ENCODE data around the gene GLRA1. TPM values are rescaled to one million over a fixed set of nuclear protein-coding genes. Genes with fewer than 3 reads are reported as not detected.

Gene GLRA1
- total RNA-seq, 1 donor from 2014 or later, result not detected

DNA sequence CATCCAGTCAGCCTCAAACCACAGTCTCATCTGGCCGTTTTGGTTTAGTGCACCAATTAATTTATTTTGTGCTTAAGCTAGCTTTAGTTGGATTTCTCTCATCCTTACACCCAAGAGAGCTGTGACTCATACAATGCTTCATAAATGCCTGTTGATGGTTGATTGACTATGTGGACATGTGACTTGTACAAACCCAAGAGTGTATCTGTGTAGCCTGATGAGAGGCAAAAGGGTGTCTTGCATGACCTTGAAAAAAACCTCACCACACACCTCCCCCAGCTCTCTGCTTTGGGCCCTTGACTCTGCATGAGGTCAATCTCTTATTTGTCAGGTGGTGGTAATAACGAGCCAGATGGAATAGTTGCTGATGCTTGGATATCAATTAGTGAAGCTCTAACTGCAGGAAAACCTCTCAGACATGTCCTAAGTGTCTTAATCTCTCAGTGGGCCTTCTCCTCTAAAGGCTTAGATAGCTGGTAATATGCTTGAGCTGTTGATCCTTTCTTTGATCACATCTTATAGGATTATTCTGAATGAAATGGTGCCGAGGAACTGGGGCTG is 10.6 kb upstream of the GLRA1 start:
- H3K36me3 Mint-ChIP-seq, result no peaks in the 10 kb centered on the region
- no peak for DNase-seq (ENCODE audit: low spot score in 2 of 2, unreplicated experiment in 2 of 2)
- H3K9me3 Mint-ChIP-seq, result peaks cover 28% of the 10 kb centered on the region
- H3K4me3 Mint-ChIP-seq, result no peak overlapping the region
- TF ChIP-seq, protein P1, sequence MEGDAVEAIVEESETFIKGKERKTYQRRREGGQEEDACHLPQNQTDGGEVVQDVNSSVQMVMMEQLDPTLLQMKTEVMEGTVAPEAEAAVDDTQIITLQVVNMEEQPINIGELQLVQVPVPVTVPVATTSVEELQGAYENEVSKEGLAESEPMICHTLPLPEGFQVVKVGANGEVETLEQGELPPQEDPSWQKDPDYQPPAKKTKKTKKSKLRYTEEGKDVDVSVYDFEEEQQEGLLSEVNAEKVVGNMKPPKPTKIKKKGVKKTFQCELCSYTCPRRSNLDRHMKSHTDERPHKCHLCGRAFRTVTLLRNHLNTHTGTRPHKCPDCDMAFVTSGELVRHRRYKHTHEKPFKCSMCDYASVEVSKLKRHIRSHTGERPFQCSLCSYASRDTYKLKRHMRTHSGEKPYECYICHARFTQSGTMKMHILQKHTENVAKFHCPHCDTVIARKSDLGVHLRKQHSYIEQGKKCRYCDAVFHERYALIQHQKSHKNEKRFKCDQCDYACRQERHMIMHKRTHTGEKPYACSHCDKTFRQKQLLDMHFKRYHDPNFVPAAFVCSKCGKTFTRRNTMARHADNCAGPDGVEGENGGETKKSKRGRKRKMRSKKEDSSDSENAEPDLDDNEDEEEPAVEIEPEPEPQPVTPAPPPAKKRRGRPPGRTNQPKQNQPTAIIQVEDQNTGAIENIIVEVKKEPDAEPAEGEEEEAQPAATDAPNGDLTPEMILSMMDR (IDR thresholded peaks at IDR 0.05; ENCODE audit: unreplicated experiment), result no peak
- H3K27ac Mint-ChIP-seq, result no peak overlapping the region
- H3K27me3 Mint-ChIP-seq (ENCODE audit: low read depth), result no peaks in the 10 kb centered on the region
- H3K4me1 Mint-ChIP-seq, result peaks cover 5% of the 10 kb centered on the region

DNA sequence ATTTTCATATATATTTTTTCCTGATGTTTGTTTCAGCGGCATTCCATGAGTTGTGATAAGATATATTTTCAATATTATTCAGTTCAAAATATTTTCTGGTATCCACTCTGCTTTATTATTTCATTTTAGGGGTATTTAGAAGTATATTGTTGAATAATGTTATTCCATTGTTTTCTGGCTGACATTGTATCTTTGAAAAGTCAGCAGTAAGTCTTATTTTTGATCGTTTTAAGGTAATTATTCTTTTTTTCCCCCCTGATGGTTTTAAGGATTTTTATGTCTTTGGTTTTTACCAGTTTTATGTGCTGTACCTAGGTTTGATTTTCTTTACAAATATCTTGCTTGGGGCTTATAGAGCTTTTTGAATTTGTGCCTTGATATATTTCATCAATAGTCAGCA is 6.6 kb upstream of the GLRA1 start:
- no peak for DNase-seq (ENCODE audit: low spot score in 2 of 2, unreplicated experiment in 2 of 2)
- TF ChIP-seq, protein P1 (IDR thresholded peaks at IDR 0.05; ENCODE audit: unreplicated experiment), result no peak
- no peak overlapping the region for H3K4me3 Mint-ChIP-seq
- H3K27me3 Mint-ChIP-seq (ENCODE audit: low read depth), result peaks cover 10% of the 10 kb centered on the region
- H3K27ac Mint-ChIP-seq, result no peak overlapping the region
- no peaks in the 10 kb centered on the region for H3K4me1 Mint-ChIP-seq
- H3K36me3 Mint-ChIP-seq, result no peaks in the 10 kb centered on the region
- peaks cover 33% of the 10 kb centered on the region for H3K9me3 Mint-ChIP-seq

DNA sequence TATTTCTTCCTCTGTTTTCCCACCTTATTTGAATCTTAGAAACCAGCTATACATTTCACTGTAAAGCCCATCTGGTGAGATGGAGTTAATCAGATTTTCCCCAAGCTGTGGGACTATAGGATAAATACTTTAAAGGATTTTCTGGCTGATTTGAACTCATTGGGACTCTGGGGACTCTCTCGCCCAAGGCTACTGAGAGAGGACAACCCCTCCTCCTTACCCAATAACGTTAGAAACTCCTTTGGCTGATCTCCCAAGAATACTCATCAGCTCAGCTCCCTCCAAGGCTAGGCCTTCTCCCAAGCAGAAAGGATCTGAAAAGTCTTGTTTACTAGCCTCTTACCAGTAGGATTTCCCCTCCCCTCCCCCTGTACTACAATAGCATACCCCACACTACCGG is 1.5 kb upstream of the GLRA1 start:
- peaks cover 5% of the 10 kb centered on the region for H3K9me3 Mint-ChIP-seq
- DNase-seq (ENCODE audit: low spot score in 2 of 2, unreplicated experiment in 2 of 2), result no peak
- peaks cover 53% of the 10 kb centered on the region for H3K27me3 Mint-ChIP-seq (ENCODE audit: low read depth)
- H3K36me3 Mint-ChIP-seq, result no peaks in the 10 kb centered on the region
- no peaks in the 10 kb centered on the region for H3K4me1 Mint-ChIP-seq
- H3K27ac Mint-ChIP-seq, result no peak overlapping the region
- TF ChIP-seq, protein P1 (IDR thresholded peaks at IDR 0.05; ENCODE audit: unreplicated experiment), result no peak
- no peak overlapping the region for H3K4me3 Mint-ChIP-seq

DNA sequence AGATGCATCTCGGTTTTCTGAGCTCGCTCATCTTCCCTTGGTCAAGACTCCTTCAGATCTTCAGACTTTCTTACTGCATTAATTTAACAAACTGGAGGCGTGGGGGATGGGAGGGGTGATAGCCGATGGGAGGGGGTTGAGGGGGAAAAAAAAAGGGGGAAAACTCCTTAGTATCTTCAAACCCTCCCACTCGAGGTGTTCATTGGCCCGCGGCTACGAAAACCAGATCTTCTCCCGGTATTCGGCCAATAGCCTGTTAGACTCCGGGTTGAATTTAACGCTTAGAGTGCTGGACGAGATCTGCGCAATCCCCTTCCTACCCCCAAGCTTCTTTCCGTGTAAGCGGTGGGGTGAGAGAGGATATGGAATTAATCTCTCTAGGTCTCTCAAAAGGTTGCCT is 689 bp upstream of the GLRA1 start:
- no peak overlapping the region for H3K27ac Mint-ChIP-seq
- H3K4me1 Mint-ChIP-seq, result no peaks in the 10 kb centered on the region
- TF ChIP-seq, protein P1 (IDR thresholded peaks at IDR 0.05; ENCODE audit: unreplicated experiment), result no peak
- H3K36me3 Mint-ChIP-seq, result no peaks in the 10 kb centered on the region
- H3K9me3 Mint-ChIP-seq, result peaks cover 5% of the 10 kb centered on the region
- DNase-seq (ENCODE audit: low spot score in 2 of 2, unreplicated experiment in 2 of 2), result no peak
- no peak overlapping the region for H3K4me3 Mint-ChIP-seq
- H3K27me3 Mint-ChIP-seq (ENCODE audit: low read depth), result peaks cover 60% of the 10 kb centered on the region

DNA sequence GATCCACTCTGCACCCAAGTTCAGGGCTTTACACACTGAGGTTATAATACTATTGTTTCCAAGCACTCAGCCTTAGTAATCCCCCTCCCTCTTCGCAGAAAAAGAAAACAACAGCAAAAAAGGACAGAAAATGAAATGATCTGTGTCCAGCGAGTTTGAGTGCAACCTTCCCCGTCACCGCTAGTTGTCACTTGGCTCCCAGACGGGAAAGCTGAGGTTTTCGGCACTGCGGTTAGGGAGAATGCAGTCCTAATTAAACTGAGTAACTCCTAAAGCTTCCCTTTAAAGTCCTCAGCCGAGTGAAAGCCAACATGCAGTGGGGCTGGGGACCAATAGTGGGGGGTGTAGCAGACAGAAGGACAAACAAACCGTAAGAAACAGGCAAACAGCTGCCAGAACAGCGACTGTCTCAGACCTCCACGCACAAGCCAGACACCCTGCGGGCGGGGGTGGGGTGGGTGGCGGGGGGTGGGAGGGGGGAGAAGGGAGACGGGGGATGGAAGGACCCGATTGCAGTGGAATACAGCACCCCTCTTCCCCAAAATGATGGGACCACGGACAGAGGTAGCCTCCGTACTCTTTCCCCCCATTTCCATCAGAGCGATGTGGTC is 680 bp downstream of the GLRA1 start:
- no peak for DNase-seq (ENCODE audit: low spot score in 2 of 2, unreplicated experiment in 2 of 2)
- H3K27ac Mint-ChIP-seq, result no peak overlapping the region
- TF ChIP-seq, protein P1 (IDR thresholded peaks at IDR 0.05; ENCODE audit: unreplicated experiment), result peak; percentile 16
- no peaks in the 10 kb centered on the region for H3K36me3 Mint-ChIP-seq
- no peak overlapping the region for H3K4me3 Mint-ChIP-seq
- no peaks in the 10 kb centered on the region for H3K4me1 Mint-ChIP-seq
- peaks cover 65% of the 10 kb centered on the region for H3K27me3 Mint-ChIP-seq (ENCODE audit: low read depth)
- H3K9me3 Mint-ChIP-seq, result no peaks in the 10 kb centered on the region

All from mesothelial cell of epicardium (in vitro differentiated cells).